HG02840 (cell line): ENCODE results near the gene GAK.
"Not testable (repeated sequence)": the region's sequence is repeated elsewhere in the genome, so short reads cannot be mapped to it uniquely, and the experiment has no call there.

ENCODE experiments used
- ATAC-seq: cut with Tn5 transposase; IDR thresholded peaks from one replicate; pipeline ENCODE4 v1.9.1; 2021; ENCODE audit warnings: mild to moderate bottlenecking, moderate library complexity, moderate number of reproducible peaks; ENCODE audit not compliant: unreplicated experiment, low FRiP score

The GAK gene

DNA sequence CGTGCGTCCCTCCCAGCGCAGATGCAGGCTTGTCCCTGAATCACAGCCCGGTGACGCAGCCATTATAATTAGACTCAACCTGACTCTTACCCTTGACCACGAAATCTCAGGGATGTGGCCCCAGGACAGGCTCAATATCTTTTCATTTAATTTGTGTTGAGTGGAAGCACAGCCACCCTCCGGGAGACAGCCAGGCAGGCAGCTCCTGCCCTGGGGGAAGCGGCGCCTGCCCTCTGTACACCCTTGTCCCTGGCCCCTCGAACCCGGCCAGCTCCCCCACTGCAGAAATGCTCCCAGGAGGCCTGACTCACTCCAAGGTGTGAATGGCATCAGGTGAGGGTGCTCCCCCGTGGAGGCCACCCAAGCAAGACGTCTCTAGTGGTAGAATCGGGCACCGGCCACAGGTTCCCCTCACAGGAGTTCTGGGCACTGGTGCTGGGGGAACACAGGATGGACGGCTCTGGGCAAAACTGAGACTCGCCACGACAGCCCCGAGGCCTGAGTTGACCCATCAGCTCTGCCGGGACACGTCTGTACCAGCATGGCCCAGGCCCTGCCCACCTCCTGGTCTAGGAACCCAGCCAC lies 108.8 kb downstream of the GAK start:
- ATAC-seq, result no peak

DNA sequence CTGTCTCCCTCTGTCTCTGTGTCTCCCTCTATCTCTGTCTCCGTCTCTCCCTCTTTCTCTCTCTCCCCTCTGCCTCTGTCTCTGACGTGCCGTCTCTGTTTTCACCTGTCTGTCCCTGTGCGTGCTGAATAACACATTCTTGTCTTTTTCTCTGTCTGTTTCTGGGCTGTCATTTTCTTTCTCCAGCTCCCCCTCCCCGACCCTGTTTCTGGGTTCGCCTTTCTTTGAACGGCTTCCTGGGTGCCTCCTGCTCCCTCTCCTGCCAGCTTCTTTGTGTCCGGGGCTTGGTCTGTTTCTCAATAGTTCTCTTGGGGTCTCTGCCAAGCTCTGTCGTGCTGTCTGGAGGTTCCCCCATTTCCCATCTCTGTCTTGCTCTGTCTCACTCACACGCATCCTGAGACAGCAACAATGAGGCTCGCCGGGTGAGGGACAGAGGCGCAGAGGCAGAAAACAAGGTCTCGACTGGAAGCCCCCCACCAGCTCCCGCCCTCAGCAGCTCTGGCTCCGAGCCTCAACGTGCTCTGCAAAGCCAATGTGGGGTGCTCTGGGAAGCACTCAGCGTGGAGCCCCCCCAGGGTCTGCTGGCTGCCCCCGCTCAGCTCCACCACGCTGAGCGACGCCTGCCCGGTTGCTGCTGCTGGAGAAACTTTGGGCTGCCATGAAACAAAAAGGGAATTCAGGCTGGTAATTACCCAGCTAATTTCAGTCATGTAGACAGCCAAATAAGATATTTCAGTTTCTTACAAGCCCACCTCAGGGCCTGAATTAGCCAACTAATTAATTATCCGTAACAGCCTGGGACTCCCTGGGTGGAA lies 109.5 kb downstream of the GAK start:
- ATAC-seq, result no peak

DNA sequence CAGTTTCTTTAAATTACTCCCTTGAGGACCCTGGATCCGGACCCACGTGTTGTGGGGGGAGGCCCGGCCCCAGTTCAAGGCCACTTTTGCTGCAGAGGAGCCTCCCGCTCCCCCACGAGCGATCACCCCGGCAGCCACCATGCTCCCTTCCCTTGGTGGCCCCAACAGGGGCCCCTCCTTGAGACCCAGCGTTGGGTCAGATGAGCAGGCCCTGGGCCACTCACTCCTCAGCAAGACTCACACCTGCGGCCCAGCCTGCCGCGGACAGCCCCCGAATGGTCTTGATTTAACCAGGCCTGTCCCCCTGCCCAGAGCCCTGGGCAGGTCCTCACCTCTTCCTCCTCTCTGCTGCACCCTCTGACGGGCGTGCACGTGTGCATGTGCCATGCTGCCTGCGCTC lies 110.5 kb downstream of the GAK start:
- ATAC-seq, result no peak

DNA sequence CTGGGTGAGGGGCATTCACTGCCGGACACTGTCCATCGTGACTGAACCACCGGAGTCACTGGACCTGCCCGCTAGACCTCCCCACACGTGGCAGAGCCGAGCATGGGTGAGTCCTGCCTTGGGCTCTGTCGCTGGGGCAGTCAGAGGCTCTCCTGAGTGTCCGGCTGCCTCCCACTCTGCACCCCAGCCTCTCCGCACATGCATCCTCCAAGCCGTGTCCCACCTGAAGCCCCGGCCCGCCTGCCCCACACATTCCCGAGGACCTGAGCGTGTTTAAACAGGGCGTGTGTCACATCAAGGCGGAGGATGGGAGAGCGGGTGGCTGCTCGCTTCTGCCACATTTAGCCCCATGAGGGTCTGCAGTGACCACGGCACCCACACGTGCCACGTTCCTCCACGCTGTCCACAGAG lies 110.9 kb downstream of the GAK start:
- ATAC-seq, result no peak

DNA sequence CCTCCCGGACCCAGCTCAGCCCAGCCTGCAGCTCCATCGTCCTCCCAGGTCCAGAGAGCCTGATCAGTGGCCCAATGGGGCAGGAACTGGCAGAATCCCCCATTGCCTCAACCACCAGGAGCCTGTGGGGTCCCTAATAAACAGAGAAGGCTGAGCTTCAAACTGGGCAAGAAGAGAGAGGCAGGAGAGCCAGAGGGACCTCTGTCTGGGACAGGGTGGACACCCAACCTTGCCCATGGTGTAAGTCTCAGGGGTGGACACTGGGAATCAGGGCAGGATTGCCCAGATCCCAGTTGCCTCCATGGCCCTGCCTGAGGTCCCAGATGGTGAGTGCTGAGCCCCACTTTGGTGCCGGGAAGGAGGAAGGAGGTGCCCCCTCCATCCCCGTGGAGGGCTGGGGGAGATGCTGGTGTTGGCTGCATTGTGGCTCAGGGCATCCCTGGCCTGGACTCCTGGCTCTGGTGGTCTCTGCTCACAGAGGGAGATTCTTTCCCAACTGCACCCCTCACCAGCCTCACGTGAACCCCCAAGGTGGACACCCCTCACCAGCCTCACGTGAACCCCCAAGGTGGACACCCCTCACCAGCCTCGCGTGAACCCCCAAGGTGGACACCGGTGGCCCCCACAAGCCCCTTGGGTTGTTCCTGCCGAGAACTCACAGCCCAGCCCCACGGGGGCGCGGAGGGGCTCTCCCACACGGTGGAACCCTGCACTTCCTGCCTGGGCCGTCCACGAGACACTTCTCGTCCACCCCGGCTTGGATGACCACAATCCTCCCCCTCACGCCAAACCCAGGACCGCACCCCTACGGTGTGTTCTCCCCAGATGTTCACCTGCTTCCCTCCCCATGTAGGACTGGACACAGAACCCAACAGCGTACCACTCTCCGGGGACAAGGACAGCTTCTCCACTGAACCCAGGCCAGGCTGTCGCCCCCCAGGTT lies 111.6 kb downstream of the GAK start:
- no peak for ATAC-seq

DNA sequence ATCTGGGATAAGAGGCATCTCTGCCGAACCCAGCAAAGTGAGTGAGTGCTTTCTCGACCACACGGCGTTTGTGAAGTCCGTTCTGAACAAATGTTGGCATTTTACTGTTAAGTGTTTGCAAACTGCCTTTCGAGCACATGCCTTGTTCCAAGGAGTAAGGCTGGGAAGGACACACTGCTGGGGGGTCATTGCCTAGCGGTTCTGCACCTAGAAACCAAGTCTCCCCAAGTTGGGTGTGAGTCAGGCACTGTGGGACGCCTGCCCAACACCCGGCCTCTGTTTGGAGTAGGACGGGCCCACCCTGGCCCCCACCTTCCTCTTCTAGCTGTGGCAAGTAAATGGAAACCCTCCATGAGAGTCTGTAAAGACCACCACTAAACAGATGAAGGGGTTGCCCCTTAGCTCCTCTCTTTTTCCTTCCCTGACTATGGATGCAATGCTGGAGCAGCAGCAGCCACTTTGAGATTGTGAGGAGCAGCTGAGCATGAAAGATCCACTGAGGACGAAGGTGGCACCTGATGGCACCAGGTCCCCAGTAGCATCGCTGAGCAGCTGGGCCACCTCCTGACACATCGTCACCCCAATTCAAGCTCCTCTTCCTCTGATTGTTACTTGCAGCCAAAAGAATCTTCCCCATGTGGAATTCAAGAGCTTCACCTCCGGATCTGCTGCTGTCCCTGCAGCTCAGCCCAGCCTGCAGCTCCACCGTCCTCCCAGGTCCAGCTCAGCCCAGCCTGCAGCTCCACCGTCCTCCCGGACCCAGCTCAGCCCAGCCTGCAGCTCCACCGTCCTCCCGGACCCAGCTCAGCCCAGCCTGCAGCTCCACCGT lies 112.5 kb downstream of the GAK start:
- no peak for ATAC-seq

DNA sequence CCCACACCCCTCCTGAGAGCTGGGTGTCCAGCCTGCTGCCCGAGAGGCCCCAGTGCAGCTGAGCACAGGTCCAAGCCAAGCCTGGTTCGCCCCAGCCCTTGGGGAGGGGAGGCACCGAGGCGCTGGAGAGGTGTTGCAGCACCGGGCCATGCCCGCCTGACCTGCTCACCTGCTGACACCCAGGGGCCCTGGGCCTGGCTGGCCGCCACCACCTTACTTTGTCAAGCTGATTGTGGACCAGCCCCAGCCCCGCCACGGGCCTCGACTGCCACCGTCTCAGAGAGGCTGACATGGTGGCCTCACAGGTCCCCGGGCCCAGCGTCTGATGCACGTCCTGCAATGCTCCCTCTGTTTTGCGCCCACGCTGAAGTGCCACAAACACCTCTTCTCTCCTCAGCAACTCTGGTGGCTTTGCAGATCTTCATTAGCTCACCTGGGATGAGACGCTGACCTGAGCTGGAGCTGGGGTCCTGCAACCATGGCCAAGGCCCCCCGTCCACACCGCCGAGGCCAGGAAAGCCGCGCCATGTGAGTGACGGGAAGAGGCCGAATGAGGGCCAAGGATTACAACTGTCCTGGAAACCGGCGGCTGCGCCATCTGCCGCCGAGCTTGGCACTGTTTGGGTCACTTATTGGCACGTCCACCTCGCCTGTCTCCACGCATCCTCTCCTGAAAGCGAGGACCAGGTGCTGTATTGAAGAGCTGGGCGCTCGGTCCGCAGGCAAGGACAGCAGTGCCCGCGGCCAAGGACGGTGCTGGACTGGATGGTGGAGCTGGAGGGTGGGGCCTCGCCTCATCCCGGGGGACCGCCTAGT lies 113.8 kb downstream of the GAK start:
- ATAC-seq, result no peak

DNA sequence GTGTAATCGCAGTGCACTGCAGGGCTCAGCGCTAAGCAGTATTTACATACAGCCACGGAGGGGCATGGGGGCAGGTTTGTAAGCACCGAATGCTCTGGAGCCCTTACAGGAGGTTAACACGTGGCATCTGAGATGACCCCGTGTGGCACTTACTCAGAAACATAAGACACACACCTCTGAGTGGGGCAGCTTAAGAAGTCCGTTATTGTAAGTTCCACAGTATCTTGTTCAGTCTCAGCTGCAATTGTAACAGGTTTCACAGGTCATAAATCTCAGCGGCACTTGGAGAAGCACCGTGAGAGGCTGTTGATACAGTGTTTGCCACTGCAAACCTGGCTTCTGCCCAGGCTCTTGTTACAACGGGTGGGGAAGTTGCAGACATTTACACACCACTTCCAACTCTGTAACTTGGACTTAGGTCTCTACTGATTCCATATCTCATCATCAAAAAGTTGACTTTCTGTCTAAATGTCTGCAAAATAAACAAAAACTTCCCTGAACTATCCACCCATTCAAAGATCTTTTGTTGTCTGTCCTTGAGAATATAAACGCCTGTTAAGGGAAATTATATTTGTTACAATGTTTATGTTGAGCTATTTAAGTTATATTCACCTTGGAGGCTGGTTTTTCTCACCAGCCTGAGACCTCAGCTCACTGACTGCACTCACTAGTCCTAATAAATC lies 116.5 kb downstream of the GAK start:
- ATAC-seq, result no peak

DNA sequence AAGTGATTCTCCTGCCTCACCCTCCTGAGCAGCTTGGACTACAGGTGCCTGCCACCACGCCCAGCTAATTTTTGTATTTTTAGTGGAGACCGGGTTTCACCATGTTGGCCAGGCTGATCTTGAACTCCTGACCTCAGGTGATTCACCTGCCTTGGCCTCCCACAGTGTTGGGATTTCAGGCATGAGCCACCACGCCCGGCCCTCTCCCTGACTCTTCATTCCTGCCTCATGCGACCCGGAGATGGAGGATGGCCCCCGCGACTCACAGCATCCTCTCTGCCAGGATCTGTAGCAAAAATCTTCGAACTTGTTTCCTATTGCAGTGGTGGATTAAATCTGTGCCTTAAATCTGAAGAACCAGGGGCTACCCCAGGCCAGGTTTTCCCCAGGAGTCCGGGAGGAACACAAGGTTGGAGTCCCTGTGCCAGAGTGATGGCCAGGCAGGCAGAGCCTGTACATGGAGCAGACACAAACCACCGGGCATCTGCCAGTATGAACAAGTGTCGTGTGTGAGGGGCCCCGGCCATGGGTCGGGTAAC lies 117.7 kb downstream of the GAK start:
- no peak for ATAC-seq

DNA sequence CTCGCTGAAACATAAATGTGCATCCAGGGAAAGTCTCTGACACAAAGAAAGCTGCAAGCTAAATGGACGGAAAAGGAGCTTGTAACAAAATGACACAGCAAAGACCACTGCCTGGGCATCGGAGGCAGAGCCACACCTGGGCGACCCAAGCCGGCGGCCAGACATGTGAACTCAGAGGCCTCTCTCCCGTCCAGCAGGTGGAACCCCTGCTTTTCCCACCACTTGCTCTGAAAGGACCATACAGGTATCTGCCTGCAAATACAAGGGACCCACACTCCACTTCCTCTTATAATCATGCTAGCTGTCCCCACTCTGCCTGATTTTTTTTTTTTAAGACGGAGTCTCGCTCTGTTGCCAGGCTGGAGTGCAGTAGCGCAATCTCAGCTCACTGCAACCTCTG lies 118.2 kb downstream of the GAK start:
- no peak for ATAC-seq

DNA sequence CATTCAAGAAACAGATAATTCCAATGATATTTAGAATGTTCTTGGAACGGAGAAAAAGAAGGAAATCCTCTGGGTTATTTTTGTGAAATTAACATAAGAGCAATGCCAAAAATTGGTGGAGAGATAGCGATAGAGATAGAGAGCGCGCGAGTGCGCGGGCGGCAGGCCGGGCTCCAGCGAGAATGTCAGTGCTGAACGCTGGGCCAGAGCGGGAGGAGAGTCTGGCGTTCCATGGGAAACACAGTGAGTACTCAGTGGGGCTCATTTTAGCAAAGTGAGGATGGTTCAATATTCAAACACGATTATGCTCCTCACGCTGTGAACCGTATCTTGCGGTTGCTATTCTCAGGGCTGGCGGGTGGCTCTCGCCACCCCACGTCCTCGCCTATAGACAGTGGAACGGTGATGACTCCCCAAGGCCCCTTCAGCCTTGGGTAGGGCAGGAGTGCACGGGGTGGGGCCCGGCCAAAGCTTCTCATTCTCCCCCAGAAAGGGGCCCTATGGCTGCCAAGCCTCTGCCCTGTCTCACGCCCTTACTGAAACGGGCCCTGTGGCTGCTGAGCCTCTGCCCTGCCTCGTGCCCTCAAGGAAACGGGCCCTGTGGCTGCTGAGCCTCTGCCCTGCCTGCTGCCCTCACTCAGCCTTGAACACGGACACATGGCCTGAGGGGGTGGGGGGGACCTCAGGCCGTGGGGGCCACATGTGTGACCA lies 123.1 kb downstream of the GAK start:
- no peak for ATAC-seq

DNA sequence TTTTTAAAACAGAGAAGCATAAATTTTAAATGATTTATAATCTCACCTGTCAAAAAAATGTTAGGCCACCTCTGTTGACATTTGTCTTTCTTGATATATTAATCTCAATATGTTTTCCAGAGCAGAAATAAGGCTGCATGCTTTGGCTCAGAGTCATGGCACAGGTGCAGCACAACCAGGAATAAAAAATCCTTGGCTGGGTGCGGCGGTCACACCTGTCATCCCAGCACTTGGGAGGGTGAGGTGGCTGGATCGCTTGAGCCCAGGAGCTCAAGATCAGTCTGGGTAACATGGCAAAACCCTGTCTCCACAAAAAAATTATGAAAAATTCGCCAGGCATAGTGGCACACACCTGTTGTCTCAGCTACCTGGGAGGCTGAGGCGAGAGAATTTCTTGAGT lies 124.3 kb downstream of the GAK start:
- no peak for ATAC-seq

DNA sequence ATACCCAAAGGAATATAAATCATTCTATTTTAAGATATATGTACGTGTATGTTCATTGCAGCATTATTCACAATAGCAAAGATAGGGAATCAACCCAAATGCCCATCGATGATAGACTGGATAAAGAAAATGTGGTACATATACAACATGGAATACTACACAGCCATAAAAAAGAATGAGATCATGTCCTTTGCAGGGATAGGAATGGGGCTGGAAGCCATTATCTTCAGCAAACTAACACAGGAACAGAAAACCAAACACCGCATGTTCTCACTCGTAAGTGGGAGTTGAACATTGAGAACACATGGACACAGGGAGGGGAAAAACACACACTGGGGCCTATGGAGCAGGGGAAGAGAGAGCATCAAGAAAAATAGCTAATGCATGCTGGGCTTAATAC lies 125.1 kb downstream of the GAK start:
- ATAC-seq, result not testable (repeated sequence)

DNA sequence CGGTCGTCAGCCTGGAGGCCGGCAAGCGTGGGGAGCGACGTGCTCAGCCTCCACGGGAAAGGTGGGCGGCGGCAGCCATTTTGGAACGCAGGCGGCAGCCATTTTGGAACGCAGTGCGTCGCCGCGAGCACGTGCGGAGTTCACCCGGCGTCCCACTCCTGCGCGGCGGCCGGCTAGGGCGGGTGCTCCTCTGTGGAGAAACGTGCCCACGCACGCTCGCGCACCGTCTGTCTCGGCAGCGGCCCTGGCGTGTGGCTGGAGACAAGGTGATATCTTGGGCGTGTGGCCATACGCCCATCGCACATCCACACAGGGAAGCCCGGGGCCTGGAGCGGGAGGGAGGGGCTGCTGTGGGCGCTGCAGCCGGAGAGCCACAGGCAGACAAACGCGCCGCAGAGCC lies 127.3 kb downstream of the GAK start:
- no peak for ATAC-seq

DNA sequence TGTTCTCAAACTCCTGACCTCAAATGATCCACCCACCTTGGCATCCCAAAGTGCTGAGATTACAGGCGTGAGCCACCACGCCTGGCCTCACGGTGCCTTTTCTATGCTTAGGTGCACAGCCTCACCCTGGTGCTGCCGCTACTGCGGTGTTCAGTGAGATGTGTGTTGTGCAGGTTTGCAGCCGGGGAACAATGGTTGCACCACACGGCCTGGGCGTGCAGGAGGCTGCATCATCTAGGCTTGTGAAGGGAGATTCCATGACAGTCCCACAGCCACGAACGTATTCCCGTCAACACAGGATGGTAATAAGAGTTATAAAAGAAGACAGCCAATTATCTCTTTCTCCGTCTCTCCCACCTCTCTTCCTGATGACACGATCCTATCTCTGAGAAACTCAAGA lies 128.2 kb downstream of the GAK start:
- no peak for ATAC-seq

DNA sequence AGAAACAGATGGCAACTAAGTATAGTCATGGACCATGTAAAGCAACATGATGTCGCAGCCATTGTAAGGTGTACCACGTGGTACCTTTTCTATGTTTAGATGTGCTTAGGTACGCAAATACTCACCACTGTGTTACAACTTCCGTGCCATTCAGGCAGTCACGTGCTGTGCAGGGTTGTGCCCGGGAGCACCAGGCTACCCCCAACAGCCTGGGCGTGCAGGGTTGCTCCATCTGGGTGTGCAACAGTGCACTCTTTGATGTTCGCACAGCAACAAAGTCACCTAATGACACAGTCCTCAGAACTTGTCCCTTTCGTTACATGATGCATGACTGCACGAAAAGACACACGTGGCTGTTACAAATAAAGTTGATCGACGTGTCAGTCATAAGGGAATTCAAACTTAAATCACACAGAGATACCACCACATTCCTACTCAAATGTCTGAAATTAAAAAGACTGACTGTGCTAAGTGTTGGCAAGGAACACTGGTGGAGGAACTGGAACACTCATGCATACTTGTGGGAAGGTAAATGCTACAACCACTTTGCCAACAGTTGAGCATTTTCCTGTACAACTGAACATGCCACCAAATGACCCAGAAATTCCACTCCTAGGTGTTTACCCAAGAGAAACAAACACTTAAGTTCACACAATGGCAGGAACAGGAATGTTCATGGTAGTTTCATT lies 130.5 kb downstream of the GAK start:
- no peak for ATAC-seq
